GM21825 (cell line): Measurements from ENCODE around the gene ADAMTSL3.
"Not testable (repeated sequence)": the region's sequence is repeated elsewhere in the genome, so short reads cannot be mapped to it uniquely, and the experiment has no call there.

ENCODE experiments used
- ATAC-seq: cut with Tn5 transposase; IDR thresholded peaks from one replicate; pipeline ENCODE4 v1.9.1; 2021; ENCODE audit warnings: mild to moderate bottlenecking, moderate library complexity; ENCODE audit not compliant: unreplicated experiment

Gene ADAMTSL3

GRCh38 chr15:83746231-83746630 lies 92.3 kb downstream of the ADAMTSL3 start:
- ATAC-seq, result no peak

GRCh38 chr15:83747050-83747717 lies 93.3 kb downstream of the ADAMTSL3 start:
- ATAC-seq, result no peak

DNA sequence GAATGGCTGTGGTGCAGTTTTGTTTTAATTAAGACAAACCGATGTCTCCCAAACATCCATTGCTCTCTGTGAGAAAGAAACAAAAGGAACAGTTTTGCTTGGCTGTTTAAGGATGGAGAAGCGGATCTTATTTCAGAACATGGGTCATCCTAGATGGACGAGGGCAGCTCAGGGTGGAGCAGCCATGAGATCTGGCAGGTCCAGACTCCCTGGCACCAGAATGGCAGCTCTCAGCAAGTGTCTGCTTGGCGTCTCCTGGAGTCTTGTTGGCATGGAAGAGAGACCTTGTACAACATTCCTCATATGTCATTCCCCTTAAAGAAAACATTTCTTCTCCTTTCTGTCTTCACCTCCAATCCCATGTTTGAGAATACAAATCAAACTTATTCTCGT lies 93.8 kb downstream of the ADAMTSL3 start:
- ATAC-seq, result no peak

DNA sequence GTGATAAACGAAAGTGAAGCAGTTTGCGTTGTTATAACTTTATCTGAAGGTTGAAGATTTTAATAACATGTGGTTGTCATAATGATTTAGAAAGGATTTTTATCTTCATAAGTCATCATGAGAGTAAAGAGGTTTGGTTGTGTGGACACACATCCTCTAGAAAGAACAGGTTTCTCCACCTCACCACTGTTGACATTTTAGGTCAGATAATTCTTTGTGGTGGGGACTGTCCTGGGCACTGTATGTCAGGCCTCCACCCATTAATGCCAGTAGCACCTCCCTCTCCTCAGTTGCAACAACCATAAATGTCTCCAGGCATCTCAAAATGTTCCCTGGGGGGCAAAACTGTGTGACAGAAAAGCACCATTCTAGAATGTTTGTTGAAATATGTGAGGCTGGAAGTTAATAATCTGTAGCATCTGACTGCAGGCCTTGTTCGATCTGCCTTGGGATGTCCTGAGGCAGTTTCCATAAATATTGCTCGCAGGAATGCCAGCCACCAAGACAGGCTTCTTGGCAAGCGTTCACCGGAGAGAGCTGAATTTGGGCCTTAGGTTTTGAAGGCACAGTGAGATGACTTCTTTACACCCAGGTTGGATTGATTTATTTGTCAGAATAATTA lies 100.1 kb downstream of the ADAMTSL3 start:
- no peak for ATAC-seq

- ATAC-seq, result not testable (repeated sequence)
Observed at GRCh38 chr15:83757291-83757690, 103.4 kb downstream of the ADAMTSL3 start.

- no peak for ATAC-seq
Observed at GRCh38 chr15:83762367-83762766, 108.4 kb downstream of the ADAMTSL3 start.

DNA sequence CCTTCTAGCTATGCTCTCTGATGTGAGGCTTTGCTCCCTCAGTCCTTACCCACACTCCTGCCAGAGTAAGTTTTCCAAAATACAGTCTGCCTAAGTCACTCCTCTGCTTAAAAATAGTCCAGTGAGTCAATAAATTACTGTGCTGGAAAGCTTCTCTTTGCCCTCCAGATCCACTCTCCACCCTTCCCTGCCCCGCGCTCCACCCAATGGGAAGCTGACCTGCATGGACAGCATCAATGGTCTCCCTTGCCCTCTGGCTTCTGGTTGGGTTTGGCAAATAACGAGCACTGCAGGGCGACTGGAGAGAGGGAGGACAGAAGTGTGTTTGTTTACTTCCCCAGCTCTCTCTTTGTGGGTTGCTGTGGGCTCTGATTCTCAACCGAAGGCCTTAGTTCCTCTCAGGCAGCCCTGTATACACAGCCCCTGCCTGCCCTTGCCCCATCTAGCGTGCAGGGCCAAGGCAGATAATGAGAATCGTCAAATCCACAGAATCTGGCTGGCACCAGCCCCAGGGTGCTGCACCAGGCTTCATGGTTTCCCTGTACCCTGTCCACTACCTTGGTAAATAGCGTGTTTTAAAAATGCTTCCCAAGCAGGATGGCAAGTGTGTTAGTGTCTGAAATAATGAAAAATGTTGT lies 110.4 kb downstream of the ADAMTSL3 start:
- no peak for ATAC-seq

- ATAC-seq, result no peak
Observed at GRCh38 chr15:83766339-83766738, 112.4 kb downstream of the ADAMTSL3 start.

GRCh38 chr15:83767741-83768140 lies 113.8 kb downstream of the ADAMTSL3 start:
- ATAC-seq, result no peak

- ATAC-seq, result no peak
Observed at GRCh38 chr15:83769411-83769999, 115.6 kb downstream of the ADAMTSL3 start.

- ATAC-seq, result no peak
Observed at GRCh38 chr15:83775738-83776137, 121.8 kb downstream of the ADAMTSL3 start.

DNA sequence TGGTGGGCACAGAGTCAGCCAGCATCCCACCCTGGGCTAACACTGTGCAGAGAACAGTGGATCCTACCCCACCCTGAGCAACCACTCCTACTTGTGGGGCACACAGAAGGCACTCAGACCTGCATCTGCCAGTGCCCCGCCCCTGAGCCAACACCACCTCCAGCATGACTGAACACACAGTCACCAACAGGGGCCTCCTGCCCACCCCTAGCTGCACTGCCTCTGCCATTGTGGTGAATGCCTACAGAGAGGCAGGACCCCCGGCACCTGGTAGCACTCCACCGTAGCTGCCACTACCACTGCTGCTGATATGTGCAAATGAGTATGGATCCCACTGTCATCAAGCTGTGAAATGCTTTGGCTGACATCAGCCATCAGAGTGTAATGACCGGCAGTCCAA lies 123.1 kb downstream of the ADAMTSL3 start:
- no peak for ATAC-seq

- no peak for ATAC-seq
Observed at GRCh38 chr15:83783227-83783626, 129.3 kb downstream of the ADAMTSL3 start.

DNA sequence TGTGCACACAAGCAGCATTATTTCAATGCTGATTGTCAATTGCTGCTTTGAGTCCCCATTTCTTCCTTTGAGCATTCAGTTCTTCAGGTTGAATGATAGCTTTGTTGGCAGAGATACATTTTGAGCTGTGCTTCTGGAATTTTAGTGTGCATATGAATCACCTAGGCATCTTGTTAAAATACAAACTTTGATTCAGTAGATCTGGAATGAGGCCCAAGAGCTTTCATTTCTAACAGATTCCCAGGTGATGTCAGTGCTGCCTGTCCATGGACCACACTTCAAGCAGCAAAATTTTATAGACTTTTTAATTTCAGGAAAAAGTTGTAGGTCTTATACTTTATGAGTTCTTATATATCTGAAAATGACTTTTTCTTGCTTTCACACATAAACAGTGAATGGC lies 131.1 kb downstream of the ADAMTSL3 start:
- ATAC-seq, result no peak

GRCh38 chr15:83786336-83786735 lies 132.4 kb downstream of the ADAMTSL3 start:
- no peak for ATAC-seq

DNA sequence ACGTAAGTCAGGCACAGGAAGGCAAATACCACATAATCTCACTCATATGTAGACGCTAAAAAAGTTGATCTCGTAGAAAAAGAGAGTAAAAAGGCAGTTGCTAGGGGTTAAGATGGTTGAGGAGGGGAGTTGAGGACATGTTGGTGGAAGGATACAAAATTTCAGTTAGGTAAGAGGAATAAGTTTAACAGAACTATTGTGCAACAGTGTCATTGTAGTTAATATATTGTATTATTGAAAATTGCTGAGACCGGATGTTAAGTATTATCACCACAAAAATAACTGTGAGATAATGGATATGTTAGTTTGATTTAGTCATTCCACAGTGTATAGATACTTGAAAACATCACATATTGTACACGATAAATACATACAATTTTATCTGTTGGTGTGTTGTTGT lies 139.1 kb downstream of the ADAMTSL3 start:
- ATAC-seq, result no peak

DNA sequence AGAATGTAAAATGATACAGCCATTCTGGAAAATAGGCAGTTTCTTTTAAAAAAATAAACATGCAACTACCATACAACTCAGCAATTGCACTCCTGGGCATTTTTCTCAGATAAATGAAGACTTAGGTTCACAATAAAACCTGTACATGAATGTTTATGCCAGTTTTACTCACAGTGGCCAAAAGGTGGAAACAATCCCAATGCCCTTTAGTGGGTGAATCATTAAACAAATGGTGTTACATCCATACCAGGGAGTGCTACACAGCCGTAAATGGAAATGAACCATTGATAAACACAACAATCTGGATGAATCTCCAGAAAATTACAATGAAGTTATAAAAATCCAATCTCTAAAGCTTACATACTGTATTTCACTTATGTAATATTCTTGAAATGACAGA lies 140.3 kb downstream of the ADAMTSL3 start:
- no peak for ATAC-seq

GRCh38 chr15:83809345-83809744 lies 155.4 kb downstream of the ADAMTSL3 start:
- no peak for ATAC-seq

DNA sequence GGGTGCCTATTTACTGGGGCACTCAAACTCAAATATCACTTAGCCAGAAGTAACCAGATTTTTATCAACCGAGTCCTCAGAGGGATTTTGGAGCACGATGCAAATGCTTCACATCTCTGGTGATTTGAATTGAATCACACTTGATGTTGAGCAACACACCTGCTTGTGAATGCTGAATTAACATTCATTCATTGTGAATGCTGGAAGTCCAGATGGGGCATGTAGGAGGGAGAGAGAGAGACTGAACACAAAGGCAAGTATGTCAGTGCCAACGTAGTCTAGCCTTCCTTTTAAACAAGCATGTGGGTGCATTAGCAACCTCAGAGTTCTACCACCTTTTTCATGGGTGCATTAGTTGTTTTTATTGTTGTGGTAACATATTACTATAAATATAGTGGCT lies 156.2 kb downstream of the ADAMTSL3 start:
- ATAC-seq, result no peak

DNA sequence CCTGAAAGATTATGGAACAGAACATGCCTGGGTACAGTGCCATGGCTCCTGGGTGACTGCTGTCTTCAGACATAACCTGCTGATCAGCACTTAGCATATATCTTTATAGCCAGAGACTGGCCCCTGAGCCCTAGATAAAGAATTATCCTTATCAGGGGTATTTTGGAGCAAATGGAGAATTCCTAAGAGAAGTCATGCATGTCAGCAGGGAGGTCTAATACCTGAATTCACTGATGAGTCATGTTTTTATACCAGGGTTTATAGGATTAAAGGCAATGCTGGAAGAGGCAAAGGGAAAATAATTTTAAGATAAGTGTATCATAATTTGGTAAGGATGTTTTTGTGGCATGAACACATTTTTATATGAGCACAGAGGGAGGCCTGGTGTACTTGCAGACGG lies 159.8 kb downstream of the ADAMTSL3 start:
- no peak for ATAC-seq

DNA sequence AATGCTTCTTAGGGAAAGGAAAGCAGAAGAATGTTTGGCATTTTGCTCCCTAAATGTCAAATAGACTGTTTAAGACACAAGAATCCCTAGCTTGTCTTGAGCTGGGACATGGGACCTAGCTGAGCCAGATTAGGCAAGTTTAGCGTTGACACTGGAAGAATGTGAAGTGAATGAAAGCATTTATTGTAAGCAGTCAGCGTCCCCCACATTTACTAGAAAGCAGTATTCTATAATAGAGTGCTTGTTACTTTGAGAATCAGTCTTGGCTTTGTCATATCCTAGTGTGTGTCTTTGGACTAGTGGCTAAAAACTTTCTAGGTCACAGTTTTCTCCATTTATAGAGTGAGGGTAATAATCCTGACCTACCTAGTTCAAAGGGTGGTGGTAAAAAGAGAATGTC lies 161.6 kb downstream of the ADAMTSL3 start:
- no peak for ATAC-seq
